Psoas muscle (tissue), 8 donors: Measurements from ENCODE around the gene NLRP5. TPM values are rescaled to one million over a fixed set of nuclear protein-coding genes. Genes with fewer than 3 reads are reported as not detected.

ENCODE experiments used
- ATAC-seq, 4 donors: fragments of 200-7000 bp; cut with Tn5 transposase; one replicate each; pipeline ENCODE4 v1.9.1; 2020; ENCODE audit warnings: moderate library complexity in 3 of 4, mild to moderate bottlenecking in 2 of 4
- DNase-seq, 2 donors: peaks; one replicate each; pipeline ENCODE4 v3.0.0-alpha.2; 2020
- H3K27ac ChIP-seq: fragments of 200-600 bp; one replicate; pipeline ENCODE4 v1.8.0; 2022
- H3K27me3 ChIP-seq, 3 donors: fragments of 200-600 bp in 1 of 3; one replicate each; pipeline versions ENCODE4 v1.6.1 to v1.8.0; 2013 to 2022; ENCODE audit warnings: low read length in 2 of 3, mild to moderate bottlenecking in 2 of 3, moderate library complexity in 1 of 3; ENCODE audit not compliant: insufficient read depth in 3 of 3
- H3K36me3 ChIP-seq, 2 donors: fragments of 200-600 bp in 1 of 2; one replicate each; pipeline versions ENCODE4 v1.6.1 to v1.8.0; 2013 to 2022; ENCODE audit warnings: low read depth in 1 of 2, mild to moderate bottlenecking in 1 of 2, moderate library complexity in 1 of 2; ENCODE audit not compliant: insufficient read depth in 1 of 2
- H3K4me1 ChIP-seq: fragments of 200-600 bp; one replicate; pipeline ENCODE4 v1.8.0; 2022
- H3K4me3 ChIP-seq: fragments of 200-600 bp; one replicate; pipeline ENCODE4 v1.8.0; 2022; ENCODE audit warnings: mild to moderate bottlenecking
- H3K9me3 ChIP-seq: fragments of 200-600 bp; one replicate; pipeline ENCODE4 v1.8.0; 2022
- CTCF ChIP-seq: fragments of 200-600 bp; IDR thresholded peaks from one replicate; pipeline ENCODE4 v1.8.0; 2022; ENCODE audit warnings: antibody characterized with exemption
- WGBS, 3 donors: extraction: QIAGEN DNeasy Blood & Tissue Kit; methylation state at CpG; one replicate each; pipeline versions ENCODE4 v1.1.6 to v1.1.7; 2013; 5-methylcytosine and 5-hydroxymethylcytosine counted together
- intact Hi-C, 2 donors: fragments of 100-400 bp; cut with DNase I; formaldehyde crosslinking; loops; one replicate each; pipeline versions ENCODE4 v1.11.0 to v1.14.2; 2022
- polyA plus RNA-seq, 3 donors: library from polyadenylated mRNA; stranded (reverse); fragments of 200-250 nt; gene quantifications; one replicate each; pipeline ENCODE4 v1.2.3, GENCODE V29; 2013
- total RNA-seq, 4 donors: library from RNA; stranded (reverse); fragmentation: NEBNext Ultra II Directional in 2 of 4; extraction: Animal tissue kit (Norgen Biotek cat#: 25700) in 2 of 4; gene quantifications; one replicate each; pipeline versions ENCODE4 v1.2.1 to v1.2.4, GENCODE V29; 2021 to 2023
- donor health status: healthy with polysubstance abuse.
- donor health status: DM: no; HTN: no; CAD: no; lungs with moderate emphysema.
- donor health status: Bipolar disorder and iron deficiency.
- donor health status: healthy.
- donor health status: DM: yes; HTN: yes; CAD: no.
- donor health status: DM: no; HTN: no; CAD: no.
- donor health status: DM: no; HTN: no; CAD: no.
- donor health status: DM: yes; HTN: yes; CAD: no.

NLRP5 gene
- total and polyA plus RNA-seq, 7 donors = not detected

GRCh38 chr19:56098731-56099568 is 112.4 kb downstream of the NLRP5 start:
- Histone ChIP-seq H3K9me3 (no peaks in the 10 kb centered on the region), H3K27ac (no peak overlapping the region), H3K4me1 (no peaks in the 10 kb centered on the region), H3K36me3 (peaks cover 0 to 25% of the 10 kb centered on the region in 2 donors), H3K27me3 (no peaks in the 10 kb centered on the region), H3K4me3 (no peak overlapping the region)
- DNase-seq (no peak), ATAC-seq (no peak)
- TF ChIP-seq CTCF = no peak
- intact Hi-C loops = no loop called here
- WGBS, 3 donors = 91 to 99% (median 94%) methylated on average over 28 to 34 of the region's 34 CpGs

GRCh38 chr19:56099638-56100539 is 113.3 kb downstream of the NLRP5 start:
- Histone ChIP-seq H3K27me3 (no peaks in the 10 kb centered on the region), H3K4me1 (peaks cover 3% of the 10 kb centered on the region), H3K27ac (no peak overlapping the region), H3K4me3 (no peak overlapping the region), H3K36me3 (peaks cover 0 to 25% of the 10 kb centered on the region in 2 donors), H3K9me3 (no peaks in the 10 kb centered on the region)
- no peak for TF ChIP-seq CTCF
- 89 to 92% (median 91%) methylated on average over 27 to 31 of the region's 31 CpGs for WGBS, 3 donors
- DNase-seq = no peak
- intact Hi-C loops = no loop called here
- ATAC-seq = peak in 1 of 4 donors; percentile 19

GRCh38 chr19:56101095-56101494 is 114.5 kb downstream of the NLRP5 start:
- 85 to 88% (median 87%) methylated on average over 25 of the region's 25 CpGs for whole genome bisulfite sequencing, 3 donors
- Histone ChIP-seq H3K36me3 (peaks cover 0 to 19% of the 10 kb centered on the region in 2 donors), H3K27ac (no peak overlapping the region), H3K27me3 (no peaks in the 10 kb centered on the region), H3K4me3 (no peak overlapping the region), H3K4me1 (peaks cover 10% of the 10 kb centered on the region), H3K9me3 (no peaks in the 10 kb centered on the region)
- DNase-seq (no peak), ATAC-seq (no peak)
- no peak for TF ChIP-seq CTCF
- intact Hi-C loops = no loop called here

- WGBS, 3 donors = 86 to 91% (median 87%) methylated on average over 33 to 34 of the region's 34 CpGs
- Histone ChIP-seq H3K4me1 (peaks cover 10% of the 10 kb centered on the region), H3K9me3 (no peaks in the 10 kb centered on the region), H3K36me3 (peaks cover 0 to 19% of the 10 kb centered on the region in 2 donors), H3K27ac (no peak overlapping the region), H3K27me3 (no peaks in the 10 kb centered on the region), H3K4me3 (no peak overlapping the region)
- ATAC-seq (no peak), DNase-seq (no peak)
- no peak for TF ChIP-seq CTCF
- intact Hi-C loops = no loop called here
Measured at GRCh38 chr19:56101746-56102535, 115.4 kb downstream of the NLRP5 start.
